Renal cortical epithelial cell (primary cell): ENCODE measurements around the gene FNIP1. TPM values are rescaled to one million over a fixed set of nuclear protein-coding genes. Genes with fewer than 3 reads are reported as not detected.
"Not testable (repeated sequence)": the region's sequence is repeated elsewhere in the genome, so short reads cannot be mapped to it uniquely, and the experiment has no call there.

ENCODE experiments used
- DNase-seq: peaks from one replicate; pipeline ENCODE4 v3.0.0-alpha.2; 2011; ENCODE audit warnings: low read depth
- total RNA-seq: library from RNA; depleted of rRNA; stranded (reverse); fragments of >200 nt; gene quantifications from 2 replicates; pipeline ENCODE4 v1.2.3, GENCODE V29; 2014

The FNIP1 gene
- total RNA-seq, 1 donor from 2014 or later: 49.3 TPM

- DNase-seq: no peak
Observed at GRCh38 chr5:131637694-131638093, 159.1 kb downstream of the FNIP1 start.

GRCh38 chr5:131635684-131636572 lies 160.9 kb downstream of the FNIP1 start:
- peak; percentile 54 for DNase-seq

- DNase-seq: peak; percentile 99
Observed at GRCh38 chr5:131634996-131635683, 161.7 kb downstream of the FNIP1 start, which contains the start of gene RAPGEF6. TSS of gene RAPGEF6 (minus strand) at chr5:131635229. CDS start at chr5:131635030, 199 bp downstream.

GRCh38 chr5:131634666-131634995 lies 162.2 kb downstream of the FNIP1 start:
- DNase-seq: peak; percentile 41

GRCh38 chr5:131634238-131634637 lies 162.6 kb downstream of the FNIP1 start:
- DNase-seq: no peak

- DNase-seq: no peak
Observed at GRCh38 chr5:131633830-131634229, 163.0 kb downstream of the FNIP1 start.

- no peak for DNase-seq
Observed at GRCh38 chr5:131630963-131631350, 165.9 kb downstream of the FNIP1 start.

- no peak for DNase-seq
Observed at GRCh38 chr5:131630208-131630962, 166.4 kb downstream of the FNIP1 start.

GRCh38 chr5:131628990-131629389 lies 167.8 kb downstream of the FNIP1 start:
- DNase-seq: peak; percentile 34

- DNase-seq: no peak
Observed at GRCh38 chr5:131627207-131627865, 169.5 kb downstream of the FNIP1 start.

- peak; percentile 24 for DNase-seq
Observed at GRCh38 chr5:131622633-131623032, 174.2 kb downstream of the FNIP1 start.

- not testable (repeated sequence) for DNase-seq
Observed at GRCh38 chr5:131621164-131621563, 175.7 kb downstream of the FNIP1 start.

GRCh38 chr5:131619102-131619501 lies 177.7 kb downstream of the FNIP1 start:
- DNase-seq: no peak

GRCh38 chr5:131617140-131617822 lies 179.5 kb downstream of the FNIP1 start:
- DNase-seq: no peak

GRCh38 chr5:131615957-131616356 lies 180.9 kb downstream of the FNIP1 start:
- no peak for DNase-seq

GRCh38 chr5:131613423-131613822 lies 183.4 kb downstream of the FNIP1 start:
- no peak for DNase-seq

- no peak for DNase-seq
Observed at GRCh38 chr5:131611064-131611381, 185.8 kb downstream of the FNIP1 start.

GRCh38 chr5:131610198-131611063 lies 186.4 kb downstream of the FNIP1 start:
- peak; percentile 81 for DNase-seq

- peak; percentile 17 for DNase-seq
Observed at GRCh38 chr5:131609774-131610173, 187.0 kb downstream of the FNIP1 start.

GRCh38 chr5:131608597-131608996 lies 188.2 kb downstream of the FNIP1 start:
- no peak for DNase-seq
